Measurements from ENCODE around the gene DPEP3.
"Not testable (repeated sequence)": the region's sequence is repeated elsewhere in the genome, so short reads cannot be mapped to it uniquely, and the experiment has no call there.

Gene DPEP3

GRCh38 chr16:67982011-67982696 lies 1.9 kb upstream of the DPEP3 start:
- no peak overlapping the region for H3K4me3 ChIP-seq (ENCODE audit: low read depth, low read length)
- no peak for TF ChIP-seq CTCF (IDR thresholded peaks at IDR 0.05; ENCODE audit: borderline replicate concordance, insufficient read depth, low read depth, low read length)

DNA sequence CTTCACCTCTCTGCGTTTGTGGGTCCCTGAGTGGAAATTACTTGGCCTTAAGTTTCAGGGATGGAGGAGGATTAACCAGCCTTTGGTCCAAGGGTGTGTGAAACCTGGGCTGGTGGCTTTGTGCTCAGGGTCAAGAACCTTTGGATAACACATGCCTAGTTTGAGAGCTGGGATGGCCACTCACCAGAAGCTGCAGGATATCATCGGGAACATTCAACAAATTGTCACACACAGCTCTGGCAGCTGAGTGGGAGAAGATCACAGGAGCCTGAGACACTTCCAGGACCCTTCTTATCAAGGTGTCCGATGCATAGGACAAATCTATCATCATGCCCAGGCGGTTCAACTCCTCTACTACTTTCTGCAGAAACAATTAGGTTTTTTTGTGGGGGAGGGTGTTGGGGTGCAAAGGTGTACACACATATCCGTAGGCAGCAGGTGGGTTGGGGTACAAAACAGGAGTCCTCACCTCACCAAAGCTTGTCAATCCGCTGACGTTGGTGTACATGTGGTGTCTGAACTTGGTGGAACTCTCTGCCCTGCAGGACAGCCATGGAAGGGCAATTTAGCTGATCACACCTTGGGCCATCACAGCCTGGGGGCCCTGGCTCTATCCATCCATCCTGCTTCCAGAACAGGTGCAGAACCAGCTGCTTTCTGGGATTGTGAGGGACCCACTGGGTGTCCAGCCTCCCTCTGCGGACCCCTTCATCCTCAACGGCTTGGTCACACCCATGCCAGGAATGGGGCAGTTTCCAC lies 2.7 kb downstream of the DPEP3 start:
- TF ChIP-seq CTCF (IDR thresholded peaks at IDR 0.05; ENCODE audit: borderline replicate concordance, insufficient read depth, low read depth, low read length), result no peak
- no peak overlapping the region for H3K4me3 ChIP-seq (ENCODE audit: low read depth, low read length)

GRCh38 chr16:67977005-67977404 lies 3.3 kb downstream of the DPEP3 start:
- no peak for TF ChIP-seq CTCF (IDR thresholded peaks at IDR 0.05; ENCODE audit: borderline replicate concordance, insufficient read depth, low read depth, low read length)
- no peak overlapping the region for H3K4me3 ChIP-seq (ENCODE audit: low read depth, low read length)

- H3K4me3 ChIP-seq (ENCODE audit: low read depth, low read length), result no peak overlapping the region
- TF ChIP-seq CTCF (IDR thresholded peaks at IDR 0.05; ENCODE audit: borderline replicate concordance, insufficient read depth, low read depth, low read length), result no peak
Measured at GRCh38 chr16:67976205-67976604, 4.1 kb downstream of the DPEP3 start.

DNA sequence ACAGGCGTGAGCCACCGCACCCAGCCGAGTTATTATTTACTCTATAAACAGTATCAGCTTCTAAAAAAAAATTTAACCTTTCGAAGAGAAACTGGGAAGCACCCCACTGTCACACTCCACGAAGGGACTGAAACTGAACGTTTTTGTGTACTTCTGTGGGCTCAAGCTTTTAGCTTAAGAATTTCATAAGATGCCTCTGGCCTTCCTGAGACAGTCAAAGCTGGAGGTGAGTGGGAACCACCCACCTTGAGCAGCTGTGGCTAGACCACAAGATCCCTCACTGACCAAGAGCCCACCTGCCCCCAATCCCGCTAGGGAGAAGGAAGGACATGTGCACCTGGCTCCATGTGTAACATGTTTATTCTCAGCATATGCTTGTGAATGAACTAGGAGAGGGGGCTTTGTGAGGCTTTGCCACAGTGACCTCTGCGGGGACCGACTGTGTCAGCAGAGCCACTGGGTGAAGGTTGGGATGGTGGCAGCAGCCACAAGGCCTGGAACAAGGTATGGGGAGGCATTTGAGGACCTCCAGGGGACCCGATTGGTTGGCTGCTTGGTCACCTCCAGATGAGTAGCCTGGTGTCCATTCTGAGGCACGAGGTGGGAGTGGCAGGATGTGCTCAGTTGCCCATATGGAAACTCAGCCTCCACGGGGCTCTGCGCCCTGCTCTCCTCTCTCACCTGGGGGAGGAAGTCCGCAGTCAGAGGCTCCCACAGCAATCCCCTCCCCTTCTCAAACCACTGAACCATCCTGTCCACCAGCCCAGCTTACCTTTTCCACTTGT lies 4.8 kb downstream of the DPEP3 start:
- H3K4me3 ChIP-seq (ENCODE audit: low read depth, low read length), result no peak overlapping the region
- no peak for TF ChIP-seq CTCF (IDR thresholded peaks at IDR 0.05; ENCODE audit: borderline replicate concordance, insufficient read depth, low read depth, low read length)

DNA sequence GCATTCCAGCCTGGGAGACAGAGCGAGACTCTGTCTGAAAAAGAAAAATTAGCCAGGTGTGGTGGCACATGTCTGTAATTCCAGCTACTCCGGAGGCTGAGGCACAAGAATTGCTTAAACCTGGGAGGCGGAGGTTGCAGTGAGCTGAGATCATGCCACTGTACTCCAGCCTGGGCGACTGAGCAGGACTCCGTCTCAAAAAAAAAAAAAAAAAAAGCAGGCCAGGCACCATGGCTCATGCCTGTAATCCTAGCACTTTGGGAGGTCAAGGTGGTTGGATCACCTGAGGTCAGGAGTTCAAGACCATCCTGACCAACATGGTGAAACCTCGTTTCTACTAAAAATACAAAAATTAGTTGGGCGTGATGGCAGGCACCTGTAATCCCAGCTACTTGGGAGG lies 8.0 kb downstream of the DPEP3 start:
- H3K4me3 ChIP-seq (ENCODE audit: low read depth, low read length), result not testable (repeated sequence)

DNA sequence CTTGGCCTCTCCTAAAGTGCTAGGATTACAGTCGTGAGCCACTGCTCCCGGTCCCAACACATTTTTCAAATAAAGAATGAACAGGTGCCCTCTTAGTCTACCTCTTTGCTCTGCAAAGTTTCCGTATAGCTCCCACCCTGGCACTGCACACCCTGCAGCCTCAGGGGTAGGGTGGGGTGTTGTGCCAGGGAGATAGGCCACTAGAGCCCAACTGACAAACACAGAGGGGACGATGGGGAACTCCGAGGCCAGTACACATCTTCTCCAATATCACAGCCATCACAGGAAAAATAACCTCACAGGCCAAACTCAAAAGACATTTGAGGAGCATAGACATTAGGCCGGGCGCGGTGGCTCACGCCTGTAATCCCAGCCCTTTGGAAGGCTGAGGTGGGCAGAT lies 9.2 kb downstream of the DPEP3 start:
- no peak overlapping the region for H3K4me3 ChIP-seq (ENCODE audit: low read depth, low read length)
- no peak for TF ChIP-seq CTCF (IDR thresholded peaks at IDR 0.05; ENCODE audit: borderline replicate concordance, insufficient read depth, low read depth, low read length)
